IMR-90 (cell line): ENCODE data around the gene LMBRD2. TPM values are rescaled to one million over a fixed set of nuclear protein-coding genes. Genes with fewer than 3 reads are reported as not detected.

Experiments
- ATAC-seq: fragments of 200-7000 bp; cut with Tn5 transposase; 2 replicates; pipeline ENCODE4 v1.9.1; 2020; ENCODE audit warnings: low read depth, mild to moderate bottlenecking, moderate library complexity
- BruUV-seq: library from RNA; stranded (reverse); fragments of 400-500 nt; replicated peaks from 2 replicates; lab custom pipeline; 2021; lab: Mats Ljungman, UMichigan
- CTCF ChIA-PET: fragments of 300-600 bp; formaldehyde crosslinking; extraction: SDS; loops from one replicate; lab custom pipeline; 2021; ENCODE audit warnings: antibody characterized with exemption; lab: Yijun Ruan, JAX
- POLR2A ChIA-PET: fragments of 300-600 bp; sonication (Branson Sonifier 250); formaldehyde crosslinking; loops from one replicate; lab custom pipeline; 2022; ENCODE audit warnings: antibody characterized with exemption; ENCODE audit not compliant: unreplicated experiment; lab: Charles Lee
- DNase-seq: peaks from one replicate; pipeline ENCODE4 v3.0.0; 2013
- H2AFZ ChIP-seq: replicated peaks from 2 replicates; pipeline ENCODE3; 2013; ENCODE audit warnings: low read length, mild to moderate bottlenecking; ENCODE audit not compliant: poor library complexity
- H2AK5ac ChIP-seq: 2 replicates; pipeline ENCODE4 v1.6.1; 2013; ENCODE audit warnings: low read depth, low read length, inconsistent platforms
- H2AK9ac ChIP-seq: replicated peaks from 2 replicates; pipeline ENCODE3; 2013; ENCODE audit warnings: mild to moderate bottlenecking, low read depth, low read length, moderate library complexity; ENCODE audit not compliant: poor library complexity
- H2BK120ac ChIP-seq: 2 replicates; pipeline ENCODE4 v1.6.1; 2013; ENCODE audit warnings: low read depth, low read length, inconsistent platforms
- H2BK15ac ChIP-seq: 3 replicates; pipeline ENCODE4 v1.6.1; 2013; ENCODE audit warnings: low read depth, low read length, inconsistent platforms
- H2BK20ac ChIP-seq: 2 replicates; pipeline ENCODE4 v1.6.1; 2013; ENCODE audit warnings: low read depth, mild to moderate bottlenecking, inconsistent platforms, low read length, moderate library complexity
- H2BK5ac ChIP-seq: 2 replicates; pipeline ENCODE4 v1.6.1; 2013; ENCODE audit warnings: mild to moderate bottlenecking, low read depth, low read length, inconsistent platforms; ENCODE audit not compliant: poor library complexity, severe bottlenecking
- H3K14ac ChIP-seq: replicated peaks from 2 replicates; pipeline ENCODE4 v1.6.1; 2013; ENCODE audit warnings: low read depth, low read length, inconsistent platforms
- H3K18ac ChIP-seq: 2 replicates; pipeline ENCODE4 v1.6.1; 2013; ENCODE audit warnings: low read depth, low read length, control low read depth
- H3K23ac ChIP-seq: 2 replicates; pipeline ENCODE4 v1.6.1; 2013; ENCODE audit warnings: low read depth, low read length, inconsistent platforms
- H3K27ac ChIP-seq: 2 replicates; pipeline ENCODE4 v1.5.1; 2013; ENCODE audit warnings: mild to moderate bottlenecking, control low read depth, low read length; ENCODE audit not compliant: insufficient read depth
- H3K27me3 ChIP-seq: 2 replicates; pipeline ENCODE4 v1.6.1; 2013; ENCODE audit warnings: low read length; ENCODE audit not compliant: control insufficient read depth, insufficient read depth
- H3K36me3 ChIP-seq: 2 replicates; pipeline ENCODE4 v1.6.1; 2013; ENCODE audit warnings: low read length, mixed read lengths; ENCODE audit not compliant: control insufficient read depth, insufficient read depth
- H3K4ac ChIP-seq: 2 replicates; pipeline ENCODE4 v1.6.1; 2013; ENCODE audit warnings: low read depth, low read length, inconsistent platforms
- H3K4me1 ChIP-seq: 2 replicates; pipeline ENCODE4 v1.6.1; 2013; ENCODE audit warnings: low read length, mixed read lengths; ENCODE audit not compliant: control insufficient read depth, insufficient read depth
- H3K4me2 ChIP-seq: 2 replicates; pipeline ENCODE4 v1.6.1; 2013; ENCODE audit warnings: low read depth, mild to moderate bottlenecking, control low read depth, low read length, moderate library complexity
- H3K4me3 ChIP-seq: 2 replicates; pipeline ENCODE4 v1.5.1; 2013; ENCODE audit warnings: low read depth, mild to moderate bottlenecking, control low read depth, low read length, moderate library complexity; ENCODE audit not compliant: insufficient read depth
- H3K56ac ChIP-seq: 2 replicates; pipeline ENCODE4 v1.6.1; 2013; ENCODE audit warnings: low read length, inconsistent platforms; ENCODE audit not compliant: insufficient read depth; ENCODE audit errors: extremely low read depth
- H3K79me1 ChIP-seq, 2 experiments: 2 replicates each; pipeline ENCODE4 v1.6.1; 2013; ENCODE audit warnings: low read length in 2 of 2, inconsistent platforms in 1 of 2, low read depth in 1 of 2
- H3K9ac ChIP-seq: 2 replicates; pipeline ENCODE4 v1.6.1; 2013; ENCODE audit warnings: low read depth, low read length, control low read depth
- H3K9me1 ChIP-seq: 2 replicates; pipeline ENCODE4 v1.6.1; 2013; ENCODE audit warnings: low read length, inconsistent platforms; ENCODE audit not compliant: insufficient read depth
- H3K9me3 ChIP-seq: 2 replicates; pipeline ENCODE4 v1.6.1; 2013; ENCODE audit warnings: low read length; ENCODE audit not compliant: control insufficient read depth, insufficient read depth
- H4K20me1 ChIP-seq: 2 replicates; pipeline ENCODE4 v1.6.1; 2013; ENCODE audit warnings: low read length, inconsistent platforms; ENCODE audit not compliant: insufficient read depth
- H4K5ac ChIP-seq: 2 replicates; pipeline ENCODE4 v1.6.1; 2013; ENCODE audit warnings: mild to moderate bottlenecking, low read depth, low read length, control low read depth
- H4K8ac ChIP-seq, 2 experiments: 2 replicates each; pipeline ENCODE4 v1.6.1; 2013; ENCODE audit warnings: low read depth in 2 of 2, low read length in 2 of 2, control low read depth in 1 of 2, inconsistent platforms in 1 of 2
- H4K91ac ChIP-seq: 2 replicates; pipeline ENCODE4 v1.6.1; 2013; ENCODE audit warnings: low read depth, low read length, inconsistent platforms; ENCODE audit not compliant: insufficient read depth
- BHLHE40 ChIP-seq: fragments of 150-350 bp; IDR thresholded peaks from 2 replicates; pipeline ENCODE4 v1.6.1; 2016; ENCODE audit warnings: mild to moderate bottlenecking, low read depth, low read length
- CEBPB ChIP-seq: IDR thresholded peaks from 2 replicates; pipeline ENCODE4 v1.6.1; 2012; ENCODE audit warnings: low read depth, low read length, improper control_type of control experiment
- CHD1 ChIP-seq: IDR thresholded peaks from 2 replicates; pipeline ENCODE4 v1.6.1; 2012; ENCODE audit warnings: low read depth, low read length, improper control_type of control experiment
- CTCF ChIP-seq: conservative IDR thresholded peaks from 2 replicates; pipeline ENCODE4 v1.5.1; 2012; ENCODE audit warnings: mild to moderate bottlenecking, low read depth, low read length, improper control_type of control experiment
- ELK1 ChIP-seq: fragments of 150-350 bp; IDR thresholded peaks from 2 replicates; pipeline ENCODE4 v1.6.1; 2016; ENCODE audit warnings: low read depth, mild to moderate bottlenecking, low read length, moderate library complexity, borderline replicate concordance
- FOS ChIP-seq: fragments of 150-350 bp; IDR thresholded peaks from 2 replicates; pipeline ENCODE4 v1.6.1; 2016; ENCODE audit warnings: low read depth, low read length
- MAFK ChIP-seq: IDR thresholded peaks from 2 replicates; pipeline ENCODE4 v1.6.1; 2012; ENCODE audit warnings: low read depth, low read length, improper control_type of control experiment
- MAZ ChIP-seq: IDR thresholded peaks from 2 replicates; pipeline ENCODE4 v1.6.1; 2012; ENCODE audit warnings: low read depth, mild to moderate bottlenecking, low read length, improper control_type of control experiment, moderate library complexity, borderline replicate concordance
- MXI1 ChIP-seq: IDR thresholded peaks from 2 replicates; pipeline ENCODE4 v1.6.1; 2012; ENCODE audit warnings: low read depth, mild to moderate bottlenecking, low read length, moderate library complexity, borderline replicate concordance
- NFE2L2 ChIP-seq: fragments of 150-350 bp; IDR thresholded peaks from 2 replicates; pipeline ENCODE4 v1.6.1; 2016; ENCODE audit warnings: low read depth, mild to moderate bottlenecking, low read length
- POLR2A ChIP-seq: IDR thresholded peaks from 2 replicates; pipeline ENCODE4 v1.6.1; 2012; ENCODE audit warnings: mild to moderate bottlenecking, low read depth, low read length
- RAD21 ChIP-seq: IDR thresholded peaks from 2 replicates; pipeline ENCODE4 v1.6.1; 2012; ENCODE audit warnings: low read length, improper control_type of control experiment
- RCOR1 ChIP-seq: IDR thresholded peaks from 2 replicates; pipeline ENCODE4 v1.6.1; 2012; ENCODE audit warnings: mild to moderate bottlenecking, low read length, improper control_type of control experiment; ENCODE audit not compliant: insufficient replicate concordance
- RFX5 ChIP-seq: IDR thresholded peaks from 2 replicates; pipeline ENCODE4 v1.8.0; 2012; ENCODE audit warnings: low read depth, mild to moderate bottlenecking, low read length, moderate library complexity
- SMC3 ChIP-seq: fragments of 150-350 bp; IDR thresholded peaks from 2 replicates; pipeline ENCODE4 v1.6.1; 2016; ENCODE audit warnings: low read depth, mild to moderate bottlenecking, antibody characterized with exemption, low read length, moderate library complexity
- USF2 ChIP-seq: fragments of 150-350 bp; IDR thresholded peaks from 2 replicates; pipeline ENCODE4 v1.6.1; 2017; ENCODE audit warnings: mild to moderate bottlenecking, antibody characterized with exemption, low read length, low read depth
- WGBS, 2 experiments: methylation state at CpG; one replicate each; pipeline versions ENCODE4 v1.1.5 to v1.1.7; 2013; ENCODE audit warnings: missing lambda C conversion rate in 2 of 2; ENCODE audit not compliant: insufficient read length in 1 of 2; ENCODE audit errors: extremely low coverage in 2 of 2; 5-methylcytosine and 5-hydroxymethylcytosine counted together
- dilution Hi-C: fragments of 300-500 bp; cut with HindIII; formaldehyde crosslinking; loops from one replicate; pipeline ENCODE4 v1.14.3; 2018; ENCODE audit warnings: low sequenced_read_pairs; ENCODE audit not compliant: unreplicated experiment
- in situ Hi-C: fragments of 300-500 bp; cut with MboI; formaldehyde crosslinking; loops from 3 replicates; pipeline ENCODE4 v1.14.3; 2019; ENCODE audit warnings: low sequenced_read_pairs, inconsistent platforms, mixed read lengths
- intact Hi-C: fragments of 100-400 bp; cut with micrococcal nuclease; formaldehyde crosslinking; loops from 2 replicates; pipeline ENCODE4 v1.10.0; 2022
- polyA plus RNA-seq, 3 experiments: library from polyadenylated mRNA; depleted of rRNA; stranded (reverse); fragments of >200 nt; gene quantifications; 2 replicates each; pipeline ENCODE4 v1.2.3, GENCODE V29; 2012; ENCODE audit warnings: low replicate concordance in 1 of 3
- total RNA-seq: library from RNA; depleted of rRNA; stranded (reverse); fragments of >200 nt; gene quantifications from 2 replicates; pipeline ENCODE4 v1.2.3, GENCODE V29; 2012

Gene LMBRD2
- total and polyA plus RNA-seq, 2 of the 4 experiments (the other 2 are of a cell fraction) = 1.8 to 5.2 TPM

- ChIA-PET POLR2A (no interaction called here), CTCF (no interaction called here)
- Histone ChIP-seq H4K20me1 (no peaks in the 10 kb centered on the region), H2AK9ac (no peak overlapping the region), H4K91ac (0 out of 2 replicates have a peak overlapping the region, but pooled peaks have one; percentile 70), H3K56ac (no peak overlapping the region), H3K27ac (no peak overlapping the region), H3K4me3 (no peak overlapping the region), H3K4me1 (peaks cover 20% of the 10 kb centered on the region), H2BK15ac (no peak overlapping the region), H2AK5ac (no peak overlapping the region), H4K5ac (no peak overlapping the region), H3K79me1 (peaks cover 40 to 88% of the 10 kb centered on the region in 2 experiments), H3K36me3 (peaks cover 23% of the 10 kb centered on the region), H3K4ac (peak overlapping the region; percentile 65; the same call in 1 of the 2 replicates), H3K18ac (peak overlapping the region; percentile 40; the same call in 1 of the 2 replicates), H3K27me3 (no peaks in the 10 kb centered on the region), H3K14ac (no peak overlapping the region), H3K23ac (no peak overlapping the region), H3K9ac (no peak overlapping the region), H2BK5ac (peak overlapping the region; percentile 75), H2BK20ac (no peak overlapping the region), H3K9me3 (no peaks in the 10 kb centered on the region), H2BK120ac (0 out of 2 replicates have a peak overlapping the region, but pooled peaks have one; percentile 32), H4K8ac (peak overlapping the region in 1 of 2 experiments; percentile 71; a peak in 2 of 4 replicates), H3K4me2 (no peak overlapping the region; the same call in 1 of the 2 replicates), H2AFZ (no peak overlapping the region), H3K9me1 (peaks cover 3% of the 10 kb centered on the region; the same call in 1 of the 2 replicates)
- DNase-seq = no peak
- in situ Hi-C loops = no loop called here
- no CpG with 5 or more reads among the region's 7 CpGs for WGBS, 2 experiments
- no TSS peak for BruUV-seq
- no peak for TF ChIP-seq ELK1
- no peak for TF ChIP-seq MXI1
- TF ChIP-seq MAFK = no peak
- no peak for TF ChIP-seq RCOR1
- no peak for TF ChIP-seq FOS
- no peak for TF ChIP-seq USF2
- no peak for TF ChIP-seq CHD1
- TF ChIP-seq NFE2L2 = no peak
- TF ChIP-seq SMC3 = no peak
- no peak for TF ChIP-seq RFX5
- no peak for TF ChIP-seq POLR2A
- TF ChIP-seq MAZ = no peak
- no peak for TF ChIP-seq RAD21
- no peak for TF ChIP-seq BHLHE40
- TF ChIP-seq CEBPB = no peak
- TF ChIP-seq CTCF = no peak
- ATAC-seq = no peak
- intact Hi-C loops = no loop called here
- dilution Hi-C loops = no loop called here
These were observed 3.6 kb upstream of the LMBRD2 start for GRCh38 chr5:36155291-36155690.
